ENCODE results near the gene NLGN1.
"Not testable (repeated sequence)": the region's sequence is repeated elsewhere in the genome, so short reads cannot be mapped to it uniquely, and the experiment has no call there.

NLGN1 gene

DNA sequence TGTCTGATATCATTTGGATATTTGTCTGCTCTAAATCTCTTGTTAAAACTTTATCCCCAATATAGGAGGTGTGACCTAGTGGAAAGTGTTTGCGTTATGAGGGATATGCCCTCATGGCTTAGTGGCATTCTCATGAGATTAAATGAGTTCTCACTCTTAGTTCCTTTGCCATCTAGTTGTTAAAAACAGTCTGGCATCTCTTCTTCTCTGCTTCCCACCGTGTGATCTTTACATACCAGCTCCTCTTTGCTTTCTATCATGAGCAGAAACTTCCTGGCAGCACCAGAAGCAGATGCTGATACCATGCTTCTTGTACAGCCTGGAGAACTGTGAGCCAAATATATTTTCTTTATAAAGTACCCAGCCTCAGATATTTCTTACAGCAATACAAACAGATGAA is 33.0 kb downstream of the NLGN1 start:
- DNase-seq, result no peak

GRCh38 chr3:173439004-173439403 is 41.5 kb downstream of the NLGN1 start:
- no peak for DNase-seq

GRCh38 chr3:173440514-173440913 is 43.0 kb downstream of the NLGN1 start:
- no peak for DNase-seq

DNA sequence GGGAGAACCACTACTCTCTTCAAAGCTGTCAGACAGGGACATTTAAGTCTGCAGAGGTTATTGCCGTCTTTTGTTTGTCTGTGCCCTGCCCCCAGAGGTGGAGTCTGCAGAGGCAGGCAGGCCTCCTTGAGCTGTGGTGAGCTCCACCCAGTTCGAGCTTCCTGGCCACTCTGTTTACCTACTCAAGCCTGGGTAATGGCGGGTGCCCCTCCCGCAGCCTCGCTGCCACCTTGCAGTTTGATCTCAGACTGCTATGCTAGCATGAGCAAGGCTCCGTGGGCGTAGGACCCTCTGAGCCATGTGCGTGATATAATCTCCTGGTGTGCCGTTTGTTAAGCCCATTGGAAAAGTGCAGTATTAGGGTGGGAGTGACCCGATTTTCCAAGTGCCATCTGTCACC is 54.0 kb downstream of the NLGN1 start:
- DNase-seq, result not testable (repeated sequence)

GRCh38 chr3:173463250-173463649 is 65.7 kb downstream of the NLGN1 start:
- DNase-seq, result no peak

- DNase-seq, result no peak
These were observed 67.6 kb downstream of the NLGN1 start for GRCh38 chr3:173465112-173465511.

DNA sequence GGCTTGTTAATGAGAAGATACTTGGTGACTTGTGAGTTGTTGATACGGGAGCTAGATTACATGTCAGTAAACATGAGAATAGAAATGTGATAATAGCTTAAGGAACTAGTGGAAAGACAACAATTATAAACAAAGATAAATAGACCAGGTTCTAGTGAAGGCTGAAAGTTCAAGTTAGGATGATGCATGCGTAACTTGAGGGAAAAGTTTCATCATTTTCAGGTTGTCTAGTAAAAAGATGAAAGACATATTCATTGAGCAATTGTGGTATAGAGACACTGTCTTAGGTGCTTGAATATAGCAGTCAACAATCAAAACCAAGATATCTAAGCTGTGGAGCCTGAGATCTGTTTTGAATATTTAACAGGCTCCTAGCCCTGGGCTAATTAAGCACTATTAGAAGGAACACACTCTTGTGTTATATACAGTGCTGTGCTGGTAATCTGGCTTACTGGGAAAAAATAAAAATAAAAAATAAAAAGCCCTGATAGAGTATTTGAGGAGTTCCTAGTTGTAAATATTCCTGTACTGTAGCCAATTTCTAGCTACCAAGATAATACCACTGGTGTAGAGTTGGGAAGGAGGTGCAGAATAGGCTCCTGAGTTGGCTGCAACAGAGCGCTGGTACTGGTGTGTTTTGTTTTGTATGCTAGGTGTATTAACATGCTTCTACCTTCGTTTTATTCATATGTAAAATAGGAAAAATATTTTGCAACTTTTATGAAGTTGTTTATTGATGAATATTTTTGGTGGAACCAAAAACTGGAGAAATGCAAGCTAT is 68.5 kb downstream of the NLGN1 start:
- no peak for DNase-seq

DNA sequence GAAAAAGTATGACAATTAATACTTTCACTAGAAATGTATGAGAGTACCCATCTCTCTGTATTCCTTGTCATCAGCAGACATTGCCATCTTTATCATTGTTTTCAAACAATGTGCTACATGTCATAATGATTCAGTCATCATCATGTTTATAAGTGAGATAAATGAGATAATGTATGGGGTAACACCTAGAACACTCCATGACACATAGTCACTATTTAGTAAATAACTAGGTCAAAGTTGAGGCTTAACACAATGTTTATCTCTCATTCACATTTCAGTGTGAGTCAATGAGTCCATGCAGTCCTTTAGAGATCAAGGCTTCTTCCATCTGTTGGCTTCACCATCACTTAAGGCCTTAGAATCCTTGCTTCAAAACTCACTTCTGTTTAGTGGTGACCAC is 70.0 kb downstream of the NLGN1 start:
- no peak for DNase-seq

GRCh38 chr3:173473237-173473636 is 75.7 kb downstream of the NLGN1 start:
- no peak for DNase-seq

- DNase-seq, result no peak
These were observed 81.8 kb downstream of the NLGN1 start for GRCh38 chr3:173479301-173479700.

DNA sequence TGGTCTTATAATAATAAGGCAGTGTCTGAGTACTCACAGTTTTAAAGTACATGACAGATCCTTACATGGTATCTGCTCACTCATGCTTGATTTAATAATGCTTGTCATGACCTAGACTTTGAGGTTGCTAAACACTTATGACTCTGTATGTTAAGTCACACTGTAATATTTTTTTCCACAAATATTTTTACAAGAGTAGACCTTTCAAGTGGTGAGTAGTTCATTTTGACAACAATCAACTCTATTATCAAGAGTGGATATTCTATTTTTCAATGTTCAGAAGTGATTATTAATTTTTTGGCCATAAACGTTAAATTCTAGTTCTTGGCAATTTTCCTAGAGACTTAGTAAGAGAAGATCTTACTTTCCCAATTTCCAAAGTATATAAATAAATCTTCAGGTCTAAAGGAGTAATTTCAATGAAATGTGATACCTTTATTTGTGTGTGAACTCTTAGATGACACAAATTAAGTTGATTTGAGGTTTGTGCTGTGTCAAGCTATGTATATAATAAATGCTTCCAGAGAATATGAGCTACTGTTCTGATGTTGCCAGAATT is 104.5 kb downstream of the NLGN1 start:
- DNase-seq, result no peak

GRCh38 chr3:173502983-173503568 is 105.5 kb downstream of the NLGN1 start:
- DNase-seq, result no peak

DNA sequence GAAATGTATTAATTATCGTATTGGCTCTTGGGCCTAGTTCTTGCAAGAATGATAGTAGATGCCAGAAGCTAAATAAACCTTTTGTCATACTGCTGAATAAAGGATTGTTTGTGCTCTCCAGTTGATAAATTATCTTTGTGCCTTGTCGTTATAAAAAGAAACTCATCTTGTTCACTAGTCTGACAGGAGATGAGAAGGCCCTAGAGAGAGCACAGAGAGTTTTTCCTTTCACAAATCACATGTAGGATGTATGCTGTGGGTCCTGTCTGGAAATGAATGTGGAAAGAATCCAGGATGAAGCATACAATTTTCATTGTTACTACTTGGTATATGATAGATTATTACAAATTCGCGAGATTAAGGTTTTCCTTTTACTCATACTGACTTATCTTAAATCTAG is 113.0 kb downstream of the NLGN1 start:
- DNase-seq, result no peak

DNA sequence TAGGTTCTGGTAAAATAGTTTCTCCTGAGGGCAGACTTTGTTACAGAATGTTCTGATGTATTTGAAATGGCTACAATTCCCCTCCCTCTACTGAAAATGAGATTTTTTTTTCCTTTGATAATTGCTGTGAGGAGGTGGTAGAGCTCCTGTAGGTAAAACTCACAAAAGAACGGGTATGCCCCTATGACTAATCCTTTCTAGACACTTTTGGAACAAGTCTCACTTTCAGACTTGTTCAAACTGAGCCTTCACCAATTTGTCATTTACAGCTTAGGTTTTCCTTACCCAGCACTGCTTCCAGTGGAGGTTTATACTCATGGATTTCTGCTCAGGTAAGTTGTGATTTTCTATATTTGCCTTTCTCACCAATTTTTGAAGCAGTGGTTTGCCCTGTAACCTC is 115.6 kb downstream of the NLGN1 start:
- no peak for DNase-seq

GRCh38 chr3:173529062-173529711 is 131.6 kb downstream of the NLGN1 start:
- DNase-seq, result no peak

DNA sequence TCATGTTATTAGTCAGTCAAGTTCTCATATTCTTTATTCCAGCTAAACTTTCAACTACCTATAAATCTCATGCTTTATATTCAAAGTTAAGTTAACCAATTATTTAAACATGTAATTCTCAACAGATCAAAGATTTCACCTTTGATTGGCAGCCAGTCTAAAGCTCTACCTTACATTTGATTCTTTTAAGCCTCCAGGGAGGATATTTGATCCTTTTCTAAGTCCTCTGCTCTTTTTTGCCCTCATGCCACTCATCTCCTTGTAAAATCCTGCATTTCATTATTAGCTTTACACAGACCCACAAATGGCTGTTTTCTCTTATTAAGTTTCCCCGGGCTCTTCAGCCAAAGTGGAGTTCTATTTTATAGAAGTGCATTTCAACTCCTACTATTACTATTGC is 134.1 kb downstream of the NLGN1 start:
- DNase-seq, result no peak

- DNase-seq, result no peak
These were observed 140.9 kb downstream of the NLGN1 start for GRCh38 chr3:173538410-173538809.

DNA sequence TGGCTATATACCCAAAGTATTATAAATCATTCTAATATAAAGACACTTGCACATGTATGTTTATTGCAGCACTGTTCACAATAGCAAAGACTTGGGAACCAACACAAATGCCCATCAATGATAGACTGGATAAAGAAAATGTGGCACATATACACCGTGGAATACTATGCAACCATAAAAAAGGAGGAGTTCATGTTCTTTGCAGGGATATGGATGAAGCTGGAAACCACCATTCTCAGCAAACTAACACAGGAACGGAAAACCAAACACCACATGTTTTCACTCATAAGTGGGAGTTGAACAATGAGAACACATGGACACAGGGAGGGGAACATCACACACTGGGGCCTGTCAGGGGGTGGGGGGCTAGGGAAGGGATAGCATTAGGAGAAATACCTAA is 148.0 kb downstream of the NLGN1 start:
- DNase-seq, result not testable (repeated sequence)

- DNase-seq, result no peak
These were observed 149.5 kb downstream of the NLGN1 start for GRCh38 chr3:173547070-173547469.

GRCh38 chr3:173548261-173548660 is 150.7 kb downstream of the NLGN1 start:
- no peak for DNase-seq

GRCh38 chr3:173552526-173552925 is 155.0 kb downstream of the NLGN1 start:
- DNase-seq, result no peak

- no peak for DNase-seq
These were observed 156.2 kb downstream of the NLGN1 start for GRCh38 chr3:173553635-173554280.

GRCh38 chr3:173556546-173556945 is 159.0 kb downstream of the NLGN1 start:
- DNase-seq, result no peak

All from stimulated activated CD4-positive, alpha-beta T cell treated with anti-CD3 and anti-CD28 coated beads, Interleukin-2, amount 100 ng/mL, for 24 hours (primary cell).